Measurements from ENCODE around the gene HTRA3. TPM values are rescaled to one million over a fixed set of nuclear protein-coding genes. Genes with fewer than 3 reads are reported as not detected.

HTRA3 gene
- 4.6 and 13.7 TPM in 2 replicates for total RNA-seq

DNA sequence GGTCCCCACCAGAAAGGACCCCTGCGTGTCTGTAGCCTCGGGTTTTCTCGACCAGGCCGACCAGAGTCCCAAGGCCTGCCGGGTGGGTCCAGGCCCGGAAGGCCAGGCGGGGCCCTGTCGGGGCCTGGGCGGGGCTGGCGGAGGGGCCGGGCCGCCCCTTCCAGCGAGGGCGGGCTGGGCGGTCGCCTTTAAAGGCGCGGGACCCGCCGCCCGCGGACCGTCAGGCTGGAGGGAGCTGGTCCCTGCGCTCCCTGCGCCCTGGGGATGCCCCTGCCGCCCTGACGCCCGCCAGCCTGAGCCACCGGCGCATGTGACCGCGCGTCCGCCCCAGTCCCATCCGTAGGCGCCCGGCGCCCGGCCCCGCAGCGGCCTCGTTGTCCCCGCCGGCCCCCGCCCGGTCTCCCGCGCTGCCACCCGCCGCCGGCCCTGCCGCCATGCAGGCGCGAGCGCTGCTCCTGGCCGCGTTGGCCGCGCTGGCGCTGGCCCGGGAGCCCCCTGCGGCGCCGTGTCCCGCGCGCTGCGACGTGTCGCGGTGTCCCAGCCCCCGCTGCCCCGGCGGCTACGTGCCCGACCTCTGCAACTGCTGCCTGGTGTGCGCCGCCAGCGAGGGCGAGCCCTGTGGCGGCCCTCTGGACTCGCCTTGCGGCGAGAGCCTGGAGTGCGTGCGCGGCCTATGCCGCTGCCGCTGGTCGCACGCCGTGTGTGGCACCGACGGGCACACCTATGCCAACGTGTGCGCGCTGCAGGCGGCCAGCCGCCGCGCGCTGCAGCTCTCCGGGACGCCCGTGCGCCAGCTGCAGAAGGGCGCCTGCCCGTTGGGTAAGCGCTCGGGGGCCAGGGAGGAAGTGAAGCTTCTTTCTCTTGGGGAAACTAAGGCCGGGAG lies at the start of gene HTRA3:
Gene HTRA3 (plus strand): TSS at position 220 of the 883 bp plus-strand sequence. CDS start 215 bp downstream, at position 435.

Other genes with a start within 250 kb of the HTRA3 start
- 1.3 and 1.5 TPM in 2 replicates for gene ABLIM2, start 110.9 kb upstream of the HTRA3 start, total RNA-seq
- 142 and 148 TPM in 2 replicates for gene SH3TC1, start 70.5 kb upstream of the HTRA3 start, total RNA-seq
- 39.8 and 54.5 TPM in 2 replicates for gene ACOX3, start 171.0 kb downstream of the HTRA3 start, total RNA-seq
- 18.0 and 28.3 TPM in 2 replicates for gene TRMT44, start 171.0 kb downstream of the HTRA3 start, total RNA-seq